NCI-H146 treated with DMSO at 0.1 percent for 48 hours (cell line): Measurements from ENCODE around the gene SYNGR2.

Experiments
- DNase-seq: peaks from one replicate; lab custom pipeline; 2025; ENCODE audit not compliant: unreplicated experiment; lab: John Stamatoyannopoulos, UW

Gene SYNGR2

DNA sequence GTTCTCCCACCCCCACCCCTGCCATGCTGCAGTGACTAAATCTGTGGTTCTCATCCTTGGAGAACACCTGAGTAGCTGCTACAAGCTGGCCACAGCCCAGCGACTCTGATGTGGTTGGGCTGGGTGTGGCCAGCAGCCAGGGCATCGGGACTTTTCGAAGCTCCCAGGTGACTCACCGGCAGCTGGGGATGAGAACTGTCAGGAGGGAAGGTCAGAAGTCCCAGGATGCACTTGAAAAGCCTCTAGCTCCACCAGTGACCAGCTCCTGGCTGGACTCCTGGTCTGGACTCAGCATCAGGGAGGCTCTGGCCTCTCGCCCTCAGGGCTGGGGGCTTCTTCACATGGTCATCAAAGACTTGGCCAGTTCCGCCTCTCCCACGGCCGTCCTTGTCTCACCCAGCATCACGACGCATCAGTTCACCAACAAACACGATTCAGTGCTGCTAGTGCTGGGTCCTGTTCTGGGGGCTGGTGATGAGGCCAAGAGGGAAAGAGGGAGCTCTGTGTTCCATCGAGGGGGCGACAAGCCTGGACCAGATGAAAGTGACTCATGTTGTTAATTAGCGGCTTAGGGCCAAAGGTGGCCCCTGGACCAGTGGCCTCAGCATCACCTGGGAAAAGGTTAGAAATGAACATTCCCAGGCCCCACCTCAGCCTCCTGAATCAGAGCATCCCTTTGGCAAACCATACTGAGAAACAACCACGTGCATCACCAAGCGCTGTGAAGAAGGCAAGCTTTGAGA lies 26.1 kb upstream of the SYNGR2 start:
- no peak for DNase-seq

DNA sequence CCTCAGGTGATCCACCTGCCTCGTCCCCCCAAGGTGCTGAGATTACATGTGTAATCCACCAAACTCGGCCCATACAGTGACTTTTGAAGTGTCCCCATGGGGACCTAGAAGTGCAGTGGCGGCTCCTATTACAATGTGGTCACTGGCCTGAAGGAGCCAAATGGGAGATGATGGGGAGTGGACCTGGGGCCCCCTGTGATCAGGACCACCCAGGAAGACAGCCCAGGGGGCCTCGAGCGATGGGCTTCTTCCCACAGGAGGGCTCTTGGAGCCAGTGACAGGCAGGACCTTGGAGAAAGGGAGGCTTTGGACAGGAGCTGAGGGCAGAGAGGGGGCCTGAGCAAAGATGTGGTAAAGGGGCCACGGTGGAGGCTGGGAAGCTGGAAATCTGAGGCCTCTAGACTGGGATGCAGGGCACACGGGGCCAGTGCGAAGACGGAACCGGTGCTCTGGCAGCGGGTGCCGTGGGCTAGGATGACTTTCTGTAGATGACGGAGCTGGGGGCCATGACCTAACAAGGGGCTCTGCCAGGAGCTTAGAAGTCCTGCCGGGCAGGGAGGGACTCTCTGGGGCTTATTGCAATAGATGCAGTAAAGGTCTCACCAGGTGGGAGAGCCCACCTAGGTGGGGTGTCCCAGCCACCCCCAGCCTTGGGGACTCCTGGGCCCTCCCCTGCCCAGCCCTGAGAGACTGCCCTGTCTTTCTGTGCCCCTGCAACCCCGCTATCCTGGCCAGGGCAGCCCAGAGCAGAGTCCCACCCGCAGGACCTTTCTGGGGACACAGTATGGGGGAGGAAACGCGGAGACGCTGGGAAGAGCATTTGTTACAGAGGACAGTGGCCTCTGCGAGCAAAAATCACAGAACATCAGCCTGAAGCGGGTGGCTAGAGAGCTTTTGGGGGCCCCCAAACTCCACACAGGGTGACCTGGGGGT lies 24.9 kb upstream of the SYNGR2 start:
- no peak for DNase-seq

DNA sequence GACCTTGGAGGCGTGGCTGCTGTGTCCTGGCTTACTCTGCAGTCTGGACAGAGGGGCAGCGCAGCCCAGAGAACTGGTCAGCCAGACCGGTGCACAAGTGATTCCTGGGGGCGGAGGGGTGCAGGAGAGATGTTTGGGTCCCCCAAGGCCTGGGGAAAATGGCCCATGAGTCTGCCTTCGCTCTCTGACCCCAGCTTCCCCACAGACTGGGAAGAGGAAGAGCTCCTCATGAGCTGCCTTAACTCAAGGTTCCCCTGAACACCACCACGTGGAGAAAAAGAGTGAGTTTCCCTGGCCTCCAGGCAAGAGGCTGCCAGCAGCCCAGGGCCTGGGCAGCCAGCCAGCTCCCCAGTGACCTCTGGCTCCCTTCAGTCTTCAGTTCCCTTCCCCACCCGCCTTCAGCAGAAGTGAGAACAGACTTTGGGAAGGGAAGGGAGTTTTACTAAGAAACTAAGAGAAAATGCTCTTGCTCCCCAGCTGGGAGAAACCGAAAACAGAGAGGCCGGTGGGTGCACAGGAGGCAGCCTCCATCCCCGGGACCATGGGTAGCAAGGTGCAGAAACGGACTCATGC lies 24.1 kb upstream of the SYNGR2 start:
- DNase-seq = no peak

DNA sequence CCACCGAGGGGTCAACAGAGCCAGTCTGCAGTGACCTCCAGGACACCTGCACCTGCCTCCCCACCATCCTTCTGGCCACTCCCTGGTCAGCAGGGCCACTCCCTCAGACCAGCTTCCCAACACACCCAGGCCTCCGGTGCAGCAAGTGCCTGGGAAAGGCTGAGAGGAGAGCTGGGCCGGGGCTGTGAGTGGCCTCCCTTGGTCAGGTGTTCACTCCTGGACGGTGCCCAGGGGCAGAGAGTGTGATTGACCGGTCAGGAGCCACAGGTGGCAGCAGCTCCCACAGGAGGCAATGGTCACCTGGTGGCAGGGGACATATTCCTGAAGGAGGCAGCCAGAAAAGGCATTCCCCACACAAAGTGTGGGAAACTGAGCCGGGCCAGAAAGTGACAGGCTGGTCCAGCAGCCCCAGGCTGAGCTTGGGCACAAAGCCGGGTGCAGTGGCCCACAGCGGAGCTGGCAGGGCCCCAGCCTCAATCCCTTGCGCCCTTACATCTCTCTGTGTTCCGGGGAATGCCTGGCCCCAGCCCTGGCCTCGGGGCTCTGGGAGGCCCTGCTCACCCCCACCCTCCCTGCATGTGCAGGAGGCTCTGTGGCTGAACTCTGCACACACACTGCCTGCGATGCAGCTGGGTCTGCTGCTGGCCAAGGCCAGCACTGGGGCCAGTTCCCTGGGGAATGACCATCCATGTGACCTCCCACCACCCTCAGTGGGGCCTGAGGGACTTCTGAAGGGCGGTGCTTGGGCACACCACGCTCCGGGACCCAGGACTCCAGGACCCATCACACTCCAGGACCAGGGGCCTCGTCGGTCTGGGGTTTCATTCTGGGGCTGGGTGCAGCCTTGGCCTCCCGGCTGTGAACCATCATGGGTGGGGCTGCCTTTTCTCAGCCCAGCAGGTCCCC lies 23.4 kb upstream of the SYNGR2 start:
- DNase-seq = no peak

DNA sequence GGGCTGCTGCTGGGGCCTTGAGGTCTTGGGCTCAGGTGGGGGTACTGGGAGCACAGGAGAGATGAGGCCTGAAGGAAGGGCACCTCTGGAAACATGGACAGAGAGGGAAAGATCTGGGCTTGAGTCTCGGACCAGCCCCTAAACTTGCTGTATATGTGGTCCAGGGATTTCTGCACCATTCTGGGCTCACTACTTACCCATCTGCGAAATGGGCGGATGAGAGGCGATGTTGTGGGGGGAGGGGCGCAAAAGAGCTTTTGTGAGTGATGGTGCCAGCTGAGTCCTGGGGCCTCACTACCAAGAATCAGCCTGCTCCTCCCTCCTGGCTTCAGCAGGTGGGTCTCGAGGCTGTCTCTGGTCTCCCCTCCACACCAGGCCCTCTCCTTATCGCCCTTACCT lies 21.9 kb upstream of the SYNGR2 start:
- DNase-seq = no peak

DNA sequence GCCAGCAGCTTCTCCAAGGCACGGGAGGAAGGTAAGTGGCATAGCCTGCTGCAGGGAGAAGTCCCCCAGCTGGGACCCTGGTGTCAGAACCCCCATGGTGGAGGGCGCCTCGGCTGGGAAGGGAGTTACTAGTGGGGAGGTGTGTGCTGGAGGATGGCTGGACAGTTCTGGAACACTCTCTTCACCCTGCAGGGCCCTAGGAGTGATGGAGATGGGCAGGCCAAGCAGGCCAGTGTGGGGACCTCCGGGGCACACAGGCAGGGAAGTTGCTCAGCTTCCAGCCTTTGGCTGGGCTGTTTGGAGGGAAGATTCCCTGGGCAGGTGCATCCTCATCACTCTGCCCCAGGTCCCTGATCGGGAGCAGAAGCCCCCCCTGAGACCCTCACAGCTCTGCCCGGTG lies 21.5 kb upstream of the SYNGR2 start:
- DNase-seq = no peak

DNA sequence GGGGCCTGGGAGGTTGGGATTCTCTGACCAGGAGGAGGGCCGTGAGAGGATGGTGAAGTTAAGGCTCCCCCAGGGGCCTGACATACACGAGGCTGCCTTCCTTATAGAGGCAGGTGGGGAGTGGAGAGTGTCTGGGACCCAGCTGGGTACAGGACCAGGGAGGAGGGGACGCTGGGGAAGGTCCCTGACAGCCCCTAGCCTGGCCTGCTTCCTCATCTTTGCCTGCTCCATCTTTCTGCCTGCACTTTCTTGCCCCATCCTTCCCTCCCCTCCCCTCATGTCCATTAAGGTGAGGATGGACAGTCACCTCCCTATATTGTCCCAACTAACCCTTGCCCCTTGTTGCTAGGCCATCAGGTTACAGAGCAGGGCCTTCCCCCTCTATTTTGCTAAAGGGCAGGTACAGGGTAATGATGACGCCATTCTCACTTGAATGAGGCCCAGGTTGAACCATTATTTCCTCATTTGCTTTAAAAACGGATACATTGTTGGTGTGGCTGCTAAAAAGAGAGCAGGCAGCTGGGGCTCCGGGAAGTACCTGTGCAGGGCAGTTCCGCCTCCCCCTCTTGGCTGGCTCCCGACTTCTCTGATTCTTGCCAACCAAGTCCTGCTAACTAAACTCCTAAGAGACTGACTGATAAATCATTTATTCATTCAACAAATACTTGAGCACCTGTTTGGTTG lies 20.9 kb upstream of the SYNGR2 start:
- DNase-seq = no peak

DNA sequence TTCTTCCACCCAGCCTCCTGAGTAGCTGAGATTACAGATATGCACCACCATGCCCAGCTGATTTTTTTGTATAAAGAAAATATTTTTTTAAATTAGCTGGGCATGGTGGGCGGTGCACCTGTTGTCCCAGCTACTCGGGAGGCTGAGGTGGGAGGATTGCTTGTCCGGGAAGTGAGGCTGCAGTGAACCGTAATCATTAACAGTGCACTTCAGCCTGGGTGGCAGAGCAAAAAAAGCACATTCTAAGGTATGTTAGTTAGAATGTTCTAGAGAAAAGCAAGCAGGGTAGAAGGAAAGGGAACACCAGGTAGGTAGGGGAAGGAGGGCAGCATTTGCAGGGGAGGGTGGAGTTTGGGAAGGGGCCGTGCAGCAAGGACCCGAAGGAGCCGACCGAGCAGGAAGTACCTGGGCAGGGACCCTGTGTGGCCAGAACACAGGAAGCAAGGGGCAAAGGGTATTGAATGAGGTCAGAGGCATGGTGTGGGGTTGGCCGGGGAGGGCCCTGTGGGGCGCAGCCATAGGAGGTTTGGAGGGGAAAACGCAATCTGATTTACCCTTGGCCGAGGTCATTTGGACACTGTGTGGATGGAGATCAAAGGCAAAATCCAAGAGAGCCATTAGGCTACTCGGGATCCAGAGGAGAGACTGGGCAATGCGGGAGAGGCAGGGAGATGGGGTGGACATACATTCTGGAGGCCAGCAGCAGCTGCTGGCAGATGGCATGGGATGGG lies 19.9 kb upstream of the SYNGR2 start:
- no peak for DNase-seq

DNA sequence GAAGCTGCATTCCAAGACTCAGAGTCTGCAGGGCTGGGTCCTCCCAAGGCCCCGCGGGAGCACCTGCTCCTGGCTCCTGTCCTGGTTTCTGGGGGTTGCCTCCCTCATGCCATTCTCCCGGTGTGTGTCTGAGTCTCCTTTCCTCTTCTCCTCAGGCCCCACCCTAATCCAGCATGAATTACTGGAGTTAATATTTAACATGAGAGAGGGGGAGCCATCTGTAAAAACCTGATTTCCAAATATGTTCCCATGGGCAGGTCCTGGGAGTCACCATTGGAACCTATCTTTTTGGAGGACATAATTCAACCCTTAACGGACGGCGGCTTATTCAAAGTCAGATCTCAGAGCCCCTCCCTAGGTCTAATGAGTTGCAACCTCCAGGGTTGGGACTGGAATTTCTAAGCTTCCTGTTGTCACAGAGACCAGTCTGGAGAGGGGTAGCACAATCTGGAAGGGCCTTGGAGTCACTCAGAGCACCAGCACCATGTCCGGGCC lies 16.8 kb upstream of the SYNGR2 start:
- DNase-seq = no peak

DNA sequence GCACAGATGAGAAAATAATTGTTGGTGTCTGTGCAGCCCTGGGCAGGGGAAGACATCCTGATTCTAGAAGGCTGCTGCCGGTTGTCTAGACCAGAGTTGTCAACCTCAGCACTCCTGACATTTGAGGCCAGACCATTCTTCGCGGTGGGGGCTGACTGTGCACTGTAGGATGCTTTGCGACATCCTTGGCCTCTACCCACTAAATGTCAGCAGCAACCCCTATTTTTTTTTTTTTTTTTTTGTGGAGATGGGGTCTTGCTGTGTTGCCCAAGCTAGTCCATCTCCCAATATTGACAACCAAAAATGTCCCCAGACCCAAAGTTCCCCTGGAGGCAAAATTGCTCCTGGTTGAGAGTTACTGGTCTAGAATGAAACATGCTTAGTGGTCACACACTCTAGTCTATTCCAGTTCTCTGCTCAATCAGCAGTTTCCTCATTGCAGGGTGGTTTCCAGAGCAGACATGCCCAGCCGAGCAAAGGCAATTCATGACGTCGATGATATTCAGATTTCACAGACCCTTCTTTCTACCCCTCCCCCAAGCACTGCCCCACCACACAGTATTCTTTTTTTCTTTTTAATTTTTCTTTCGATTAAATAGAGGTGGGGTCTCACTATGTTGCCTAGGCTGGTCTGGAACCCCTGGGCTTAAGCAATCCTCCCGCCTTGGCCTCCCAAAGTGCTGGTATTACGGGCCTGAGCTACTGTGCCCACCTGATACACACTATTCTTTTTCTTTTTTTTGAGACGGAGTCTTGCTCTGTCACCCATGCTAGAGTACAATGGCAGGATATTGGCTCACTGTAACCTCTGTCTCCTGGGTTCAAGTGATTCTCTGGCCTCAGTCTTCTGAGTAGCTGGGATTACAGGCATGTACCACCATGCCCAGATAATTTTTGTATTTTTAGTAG lies 13.2 kb upstream of the SYNGR2 start:
- DNase-seq = no peak

DNA sequence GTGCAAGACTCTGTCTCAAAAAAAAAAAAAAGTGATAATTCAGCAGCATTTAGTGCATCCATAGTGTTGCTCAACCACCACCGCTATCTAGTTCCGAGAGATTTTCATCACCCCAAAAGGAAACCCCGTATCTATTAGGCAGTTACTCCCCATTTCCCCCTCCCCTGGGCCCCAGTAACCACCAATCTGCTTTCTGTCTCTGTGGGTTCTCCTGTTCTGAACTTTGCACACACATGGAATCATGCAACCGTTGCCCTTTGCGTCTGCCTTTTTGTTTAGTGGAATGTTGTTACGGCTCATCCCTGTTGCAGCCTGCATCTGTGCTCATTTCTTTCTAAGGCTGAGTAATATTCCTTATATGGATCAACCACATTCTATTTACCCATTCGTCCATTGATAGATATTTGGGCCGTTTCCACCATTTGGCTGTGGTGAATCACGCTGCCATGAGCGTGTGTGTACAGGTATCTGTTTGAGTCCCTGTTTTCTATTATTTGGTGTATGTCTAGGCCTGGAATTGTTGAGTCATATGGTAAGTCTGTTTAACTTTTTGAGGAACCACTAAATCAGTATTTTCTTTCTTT lies 8.7 kb upstream of the SYNGR2 start:
- DNase-seq = no peak

DNA sequence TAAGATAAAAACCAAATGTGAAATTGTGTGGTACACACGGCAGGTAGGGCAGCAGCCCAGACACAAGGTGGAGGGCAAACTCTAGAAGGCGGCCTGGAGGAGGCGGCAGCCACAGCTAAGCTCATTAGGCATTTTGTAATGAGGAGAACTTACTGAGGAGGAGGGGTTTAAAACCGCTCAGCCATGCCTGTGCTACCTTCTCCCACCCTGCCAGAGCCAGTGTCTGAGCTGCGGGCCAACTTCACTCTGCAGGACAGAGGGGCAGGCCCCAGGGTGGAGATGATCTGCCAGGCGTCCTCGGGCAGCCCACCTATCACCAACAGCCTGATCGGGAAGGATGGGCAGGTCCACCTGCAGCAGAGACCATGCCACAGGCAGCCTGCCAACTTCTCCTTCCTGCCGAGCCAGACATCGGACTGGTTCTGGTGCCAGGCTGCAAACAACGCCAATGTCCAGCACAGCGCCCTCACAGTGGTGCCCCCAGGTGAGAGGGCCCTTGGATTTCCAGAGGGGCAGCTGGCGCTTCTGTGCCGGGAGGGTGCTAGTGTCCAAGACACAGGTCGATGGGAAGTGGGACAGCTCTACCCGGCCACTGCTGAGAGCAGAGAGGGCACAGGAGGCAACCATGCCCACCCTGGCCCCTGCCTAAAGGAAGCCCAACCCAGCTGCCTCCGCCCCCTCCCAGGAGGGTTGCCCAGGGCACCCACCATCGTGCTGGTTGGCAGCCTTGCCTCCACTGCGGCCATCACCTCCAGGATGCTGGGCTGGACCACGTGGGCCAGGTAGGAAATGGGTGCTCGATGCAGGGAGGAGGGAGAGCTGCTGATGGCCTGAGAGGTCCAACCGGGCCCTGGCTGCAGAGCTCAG lies 4.3 kb upstream of the SYNGR2 start:
- DNase-seq = no peak

DNA sequence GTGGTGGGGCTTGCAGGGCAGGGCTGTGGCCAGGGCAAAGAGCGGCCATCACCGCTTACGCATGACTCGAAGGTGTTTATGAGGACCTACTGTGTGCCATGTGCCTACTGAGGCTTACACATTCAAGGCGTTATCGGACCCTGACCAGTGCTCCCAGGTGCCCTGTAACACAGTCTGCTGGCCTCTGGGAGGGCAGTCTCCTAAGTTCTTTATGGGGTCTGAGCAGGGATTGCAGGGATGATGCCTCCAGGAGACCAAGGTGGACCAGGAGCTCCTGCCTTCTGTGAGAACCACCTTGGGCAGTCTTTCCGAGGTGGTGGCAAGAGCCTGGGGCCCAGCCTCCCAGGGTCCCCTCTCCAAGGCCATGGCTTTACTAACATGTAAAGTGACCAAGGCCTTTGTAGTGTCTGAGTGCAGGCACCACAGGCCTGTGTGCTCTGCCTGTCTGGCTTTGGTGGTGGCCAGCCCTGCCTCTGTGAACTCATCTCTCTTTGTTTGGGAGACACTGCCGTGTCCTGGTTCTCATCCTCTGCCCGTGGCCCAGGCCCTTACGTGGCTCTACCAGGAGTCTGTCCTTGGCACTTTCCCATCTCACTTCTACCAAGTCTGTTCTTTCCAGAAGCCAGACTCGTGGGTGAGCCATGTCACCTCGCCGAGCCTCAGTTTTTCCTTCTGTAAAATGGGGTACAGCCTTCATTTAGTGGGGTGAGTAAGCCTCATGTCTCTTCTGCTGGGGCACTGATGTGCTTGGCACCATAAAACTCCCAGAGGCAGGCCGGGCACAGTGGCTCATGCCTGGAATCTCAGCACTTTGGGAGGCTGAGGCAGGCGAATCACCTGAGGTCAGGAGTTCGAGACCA lies 3.4 kb upstream of the SYNGR2 start:
- DNase-seq = no peak

DNA sequence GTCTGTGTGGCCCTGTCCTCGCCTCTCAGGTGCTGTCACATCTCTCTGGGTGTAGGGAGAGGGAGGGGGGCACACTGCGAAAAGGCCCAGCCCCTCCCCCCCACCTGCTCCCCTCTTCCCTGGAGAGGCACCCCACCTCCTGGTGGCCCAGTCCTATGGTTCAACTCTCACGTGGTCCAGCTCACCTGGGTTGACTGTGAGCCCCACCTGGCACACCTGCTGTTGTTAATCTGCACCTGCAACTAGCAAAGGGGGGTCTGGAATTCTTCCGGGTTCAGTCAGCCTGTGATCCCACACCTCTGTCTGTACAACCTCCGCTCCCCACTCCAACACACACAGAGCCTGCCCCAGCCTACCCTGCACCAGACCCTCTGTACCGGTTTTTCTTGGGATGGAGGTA lies 2.0 kb upstream of the SYNGR2 start:
- DNase-seq = peak; percentile 42

DNA sequence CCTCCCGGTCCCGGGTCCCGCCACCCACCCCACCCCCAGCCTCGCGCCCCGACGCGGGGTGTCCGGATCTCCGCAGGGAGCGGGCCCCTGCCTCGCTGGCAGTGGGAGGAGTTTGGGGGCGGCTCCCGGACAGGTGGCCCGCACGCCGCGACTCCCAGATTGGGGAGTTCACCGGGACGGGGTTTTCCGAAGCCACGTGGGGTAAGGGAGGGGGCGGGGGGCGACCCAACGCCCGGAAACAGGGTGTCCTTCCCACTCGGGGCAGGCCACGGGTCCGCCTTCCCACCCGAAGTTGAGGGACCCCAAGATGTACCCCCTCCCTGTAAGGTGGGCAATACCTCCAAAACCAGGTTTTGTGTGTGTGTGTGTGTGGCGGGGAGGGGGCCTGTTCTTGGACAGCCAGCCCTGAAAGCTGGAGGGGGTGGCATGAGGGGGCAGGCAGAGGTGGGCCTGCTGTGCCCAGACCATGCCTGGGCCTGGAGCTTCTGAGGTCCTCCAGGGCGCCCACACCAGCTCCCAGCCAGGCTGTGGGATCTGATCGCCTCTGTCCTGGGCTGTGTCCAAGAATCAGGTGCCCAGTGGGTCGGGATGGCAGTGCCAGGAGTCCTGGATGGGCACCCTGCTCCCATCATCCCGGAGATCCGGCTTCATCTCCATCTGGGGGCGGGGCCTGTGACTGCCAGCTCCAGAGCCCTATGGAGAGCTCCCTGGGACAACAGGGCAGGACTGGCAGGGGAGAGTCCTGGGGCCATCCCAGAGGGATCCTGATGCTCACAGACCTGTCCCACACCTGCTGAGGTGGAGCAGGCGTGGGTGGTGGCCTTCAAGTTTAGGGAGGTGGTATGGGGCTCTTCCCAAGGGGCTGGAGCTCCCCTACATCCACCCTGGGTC lies 767 bp downstream of the SYNGR2 start:
- peak; percentile 14 for DNase-seq
